ENCODE results near the gene MAML3. TPM values are rescaled to one million over a fixed set of nuclear protein-coding genes. Genes with fewer than 3 reads are reported as not detected.
A peak's percentile ranks its signal among the peaks of the same experiment; 100 is the strongest.

Gene MAML3
- total RNA-seq, 4 donors from 2014 or later, result 2.4 to 50.5 (median 17.8) TPM

DNA sequence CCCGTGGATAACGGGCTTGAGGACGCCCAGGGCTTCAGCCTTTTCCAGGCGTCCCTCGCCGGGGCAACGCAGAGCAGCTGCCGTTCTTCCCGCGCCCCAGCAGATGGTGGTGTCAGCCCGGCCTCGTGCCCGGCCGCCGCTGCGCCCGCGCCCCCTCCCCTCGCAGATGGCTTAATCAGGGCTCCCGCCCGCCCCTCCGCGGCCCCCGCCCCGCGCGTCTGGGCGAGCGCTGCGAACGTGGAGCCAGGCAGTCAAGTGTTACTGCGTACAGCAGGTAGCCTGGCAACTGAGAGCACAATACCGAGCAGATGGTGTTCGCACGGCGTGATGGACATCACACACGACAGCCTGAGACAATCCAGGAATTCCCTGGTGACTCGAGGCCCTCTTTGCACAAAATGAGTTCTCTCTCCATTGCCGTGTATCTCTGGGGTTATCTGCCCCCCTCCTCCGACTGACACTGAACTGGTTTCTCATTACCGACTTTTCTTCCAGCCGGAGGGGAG, 419.1 kb downstream of the MAML3 start:
- no peaks in the 10 kb centered on the region for H3K9me3 ChIP-seq
- no peaks in the 10 kb centered on the region for H3K27me3 ChIP-seq
- H3K4me3 ChIP-seq, result peak overlapping the region; percentile 51 to 56
- H3K4me1 ChIP-seq, result no peaks in the 10 kb centered on the region
- H3K36me3 ChIP-seq, result no peaks in the 10 kb centered on the region
- intact Hi-C loops (cut with DNase I; ENCODE audit: low total_unique reads), result loop anchor here (10.0 kb wide), 3 partner anchors 170 to 590 kb away; no protein-coding TSS in a partner anchor
- TF ChIP-seq, protein P1, sequence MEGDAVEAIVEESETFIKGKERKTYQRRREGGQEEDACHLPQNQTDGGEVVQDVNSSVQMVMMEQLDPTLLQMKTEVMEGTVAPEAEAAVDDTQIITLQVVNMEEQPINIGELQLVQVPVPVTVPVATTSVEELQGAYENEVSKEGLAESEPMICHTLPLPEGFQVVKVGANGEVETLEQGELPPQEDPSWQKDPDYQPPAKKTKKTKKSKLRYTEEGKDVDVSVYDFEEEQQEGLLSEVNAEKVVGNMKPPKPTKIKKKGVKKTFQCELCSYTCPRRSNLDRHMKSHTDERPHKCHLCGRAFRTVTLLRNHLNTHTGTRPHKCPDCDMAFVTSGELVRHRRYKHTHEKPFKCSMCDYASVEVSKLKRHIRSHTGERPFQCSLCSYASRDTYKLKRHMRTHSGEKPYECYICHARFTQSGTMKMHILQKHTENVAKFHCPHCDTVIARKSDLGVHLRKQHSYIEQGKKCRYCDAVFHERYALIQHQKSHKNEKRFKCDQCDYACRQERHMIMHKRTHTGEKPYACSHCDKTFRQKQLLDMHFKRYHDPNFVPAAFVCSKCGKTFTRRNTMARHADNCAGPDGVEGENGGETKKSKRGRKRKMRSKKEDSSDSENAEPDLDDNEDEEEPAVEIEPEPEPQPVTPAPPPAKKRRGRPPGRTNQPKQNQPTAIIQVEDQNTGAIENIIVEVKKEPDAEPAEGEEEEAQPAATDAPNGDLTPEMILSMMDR (IDR thresholded peaks at IDR 0.05), result peak; percentile 78 to 94 (median 88)
- TF ChIP-seq POLR2A (IDR thresholded peaks at IDR 0.05), result peak; percentile 5 to 53
- peak overlapping the region; percentile 96 to 97 for H3K27ac ChIP-seq
- DNase-seq, result peak; percentile 91 to 95

DNA sequence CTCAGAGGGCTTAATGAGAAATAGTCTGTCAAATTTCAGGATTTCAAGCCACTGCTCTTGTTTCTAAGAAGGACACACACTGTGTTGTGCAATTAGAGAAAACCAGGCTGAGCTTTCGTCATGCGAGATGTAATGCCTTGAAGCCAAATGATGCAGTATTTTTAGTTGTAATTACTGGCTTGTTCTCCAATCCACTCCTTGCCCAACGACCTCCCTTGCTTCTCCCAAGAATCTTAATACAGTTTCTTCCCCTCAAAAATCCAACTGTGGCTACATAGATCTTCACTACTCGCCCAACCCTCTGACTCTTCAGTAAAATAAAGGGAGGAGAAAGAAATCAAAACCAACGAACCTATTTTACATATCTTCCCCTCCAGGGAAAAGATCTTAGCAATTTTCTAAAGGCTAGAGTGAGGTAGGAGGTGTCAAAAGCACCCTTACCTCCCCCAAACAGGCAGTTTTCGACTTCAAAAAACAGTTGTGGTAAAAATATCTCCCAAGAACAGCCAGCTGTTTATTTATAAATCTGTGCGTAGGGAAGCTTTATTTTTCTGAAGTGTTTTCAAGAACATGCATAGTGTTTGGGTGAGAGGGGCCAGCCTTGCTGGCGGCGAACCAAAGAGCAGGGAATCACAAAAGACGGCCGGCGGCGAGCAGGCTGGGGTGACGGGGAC, 419.6 kb downstream of the MAML3 start:
- H3K9me3 ChIP-seq, result no peaks in the 10 kb centered on the region
- peak overlapping the region; percentile 96 to 97 for H3K27ac ChIP-seq
- H3K4me1 ChIP-seq, result no peaks in the 10 kb centered on the region
- peak; percentile 43 to 74 for DNase-seq
- TF ChIP-seq POLR2A (IDR thresholded peaks at IDR 0.05), result no peak
- TF ChIP-seq, protein P1 (IDR thresholded peaks at IDR 0.05), result no peak
- intact Hi-C loops (cut with DNase I; ENCODE audit: low total_unique reads), result loop anchor here (10.0 kb wide), 3 partner anchors 170 to 590 kb away; no protein-coding TSS in a partner anchor
- peak overlapping the region; percentile 51 to 56 for H3K4me3 ChIP-seq
- H3K27me3 ChIP-seq, result no peaks in the 10 kb centered on the region
- H3K36me3 ChIP-seq, result no peaks in the 10 kb centered on the region

DNA sequence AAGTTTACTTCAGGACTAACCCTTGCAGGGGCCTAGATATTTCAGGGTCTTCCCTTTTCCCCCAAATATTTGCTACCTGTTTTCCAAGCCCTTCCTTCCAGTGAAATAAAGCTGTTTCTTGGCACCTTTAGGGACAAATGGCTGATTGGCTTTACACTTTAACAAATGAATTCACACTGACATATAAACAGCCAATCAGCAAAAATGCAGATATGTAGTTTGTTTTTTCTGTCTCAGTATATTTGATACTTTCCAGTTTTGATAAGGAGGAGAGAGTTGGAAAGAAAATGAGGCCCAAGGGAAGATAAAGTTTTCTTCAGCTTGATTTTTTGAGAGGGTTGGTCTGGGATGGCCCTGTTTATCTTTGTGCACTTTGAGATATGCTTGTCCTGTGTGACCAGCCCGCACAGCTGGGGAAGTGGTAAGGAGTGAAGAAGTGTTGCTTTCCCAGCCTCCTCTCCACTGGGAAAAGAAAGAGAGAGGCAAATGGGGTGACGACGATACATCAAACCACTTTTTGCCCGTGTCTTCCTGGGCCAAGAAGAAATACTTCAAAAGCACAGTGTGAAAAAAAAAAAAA, 420.9 kb downstream of the MAML3 start:
- peak overlapping the region; percentile 96 to 97 for H3K27ac ChIP-seq
- H3K36me3 ChIP-seq, result no peaks in the 10 kb centered on the region
- no peak overlapping the region for H3K4me3 ChIP-seq
- no peaks in the 10 kb centered on the region for H3K4me1 ChIP-seq
- H3K9me3 ChIP-seq, result no peaks in the 10 kb centered on the region
- TF ChIP-seq POLR2A (IDR thresholded peaks at IDR 0.05), result no peak
- TF ChIP-seq, protein P1 (IDR thresholded peaks at IDR 0.05), result no peak
- H3K27me3 ChIP-seq, result no peaks in the 10 kb centered on the region
- intact Hi-C loops (cut with DNase I; ENCODE audit: low total_unique reads), result loop anchor here (10.0 kb wide), 3 partner anchors 172 to 592 kb away; no protein-coding TSS in a partner anchor
- DNase-seq, result no peak

DNA sequence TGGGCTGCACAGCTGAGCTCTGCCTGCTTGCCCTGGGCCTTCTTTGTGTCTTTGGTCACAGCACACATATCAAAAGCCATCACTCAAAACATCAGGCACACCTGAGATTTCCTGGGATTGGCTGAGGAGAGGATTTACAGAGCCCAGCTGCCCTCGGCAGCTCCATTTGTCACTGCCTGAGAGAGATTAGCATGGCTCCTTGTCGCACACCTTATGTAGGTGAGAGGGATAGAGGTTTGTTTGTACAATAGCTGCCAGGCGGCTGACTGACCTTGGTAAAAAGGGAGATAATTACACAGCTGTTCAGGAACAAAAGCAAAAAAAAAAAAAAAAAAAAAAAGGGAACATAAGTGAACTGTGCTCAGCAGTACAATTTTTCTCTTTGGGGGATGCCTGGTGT, 425.1 kb downstream of the MAML3 start:
- TF ChIP-seq POLR2A (IDR thresholded peaks at IDR 0.05), result no peak
- TF ChIP-seq, protein P1 (IDR thresholded peaks at IDR 0.05), result no peak

DNA sequence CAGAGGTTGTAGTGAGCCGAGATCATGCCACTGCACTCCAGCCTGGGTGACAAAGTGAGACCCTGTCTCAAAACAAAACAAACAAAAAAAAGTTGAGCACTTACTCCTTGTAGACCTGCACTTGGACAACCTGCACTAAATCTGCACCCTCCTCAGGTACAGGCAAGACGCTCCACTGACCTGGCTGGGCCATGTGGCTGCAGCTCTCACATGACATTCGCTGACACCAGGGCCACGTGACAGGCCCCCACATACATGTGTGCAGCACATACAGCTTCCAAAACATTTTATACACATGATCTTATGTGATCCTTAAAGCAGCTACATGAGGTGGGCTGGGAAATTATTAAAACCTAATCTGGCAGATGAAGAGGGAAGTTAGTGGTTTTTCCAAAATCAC, 425.8 kb downstream of the MAML3 start:
- Histone ChIP-seq H3K4me1 (no peaks in the 10 kb centered on the region), H3K27ac (no peak overlapping the region), H3K36me3 (no peaks in the 10 kb centered on the region), H3K4me3 (no peak overlapping the region), H3K9me3 (no peaks in the 10 kb centered on the region), H3K27me3 (no peaks in the 10 kb centered on the region)
- TF ChIP-seq POLR2A (IDR thresholded peaks at IDR 0.05), result no peak
- TF ChIP-seq, protein P1 (IDR thresholded peaks at IDR 0.05), result no peak
- DNase-seq, result no peak
- intact Hi-C loops (cut with DNase I; ENCODE audit: low total_unique reads), result no loop called here

More for the DNA sequence above, 425.1 kb downstream of the MAML3 start:
- Histone ChIP-seq H3K9me3 (no peaks in the 10 kb centered on the region), H3K4me3 (no peak overlapping the region), H3K27ac (no peak overlapping the region), H3K4me1 (no peaks in the 10 kb centered on the region), H3K36me3 (no peaks in the 10 kb centered on the region), H3K27me3 (no peaks in the 10 kb centered on the region)
- intact Hi-C loops (cut with DNase I; ENCODE audit: low total_unique reads), result no loop called here
- DNase-seq, result no peak

All from uterus (tissue), 4 donors.